ENCODE measurements around the gene CADM2. TPM values are rescaled to one million over a fixed set of nuclear protein-coding genes. Genes with fewer than 3 reads are reported as not detected.
"Not testable (repeated sequence)": the region's sequence is repeated elsewhere in the genome, so short reads cannot be mapped to it uniquely, and the experiment has no call there.

CADM2 gene
- total RNA-seq, 1 donor from 2014 or later: 0.20 TPM

- DNase-seq (ENCODE audit: low read depth in 2 of 2): no peak
Observed at GRCh38 chr3:85632921-85633320, 674.1 kb downstream of the CADM2 start.

GRCh38 chr3:85652360-85652759 is 693.6 kb downstream of the CADM2 start:
- DNase-seq (ENCODE audit: low read depth in 2 of 2): no peak

- no peak for DNase-seq (ENCODE audit: low read depth in 2 of 2)
Observed at GRCh38 chr3:85660451-85660850, 701.7 kb downstream of the CADM2 start.

GRCh38 chr3:85662462-85662861 is 703.7 kb downstream of the CADM2 start:
- DNase-seq (ENCODE audit: low read depth in 2 of 2): no peak

GRCh38 chr3:85667744-85668143 is 709.0 kb downstream of the CADM2 start:
- no peak for DNase-seq (ENCODE audit: low read depth in 2 of 2)

- DNase-seq (ENCODE audit: low read depth in 2 of 2): no peak
Observed at GRCh38 chr3:85670634-85671205, 711.9 kb downstream of the CADM2 start.

GRCh38 chr3:85672761-85673160 is 714.0 kb downstream of the CADM2 start:
- no peak for DNase-seq (ENCODE audit: low read depth in 2 of 2)

GRCh38 chr3:85678713-85679112 is 719.9 kb downstream of the CADM2 start:
- DNase-seq (ENCODE audit: low read depth in 2 of 2): no peak

GRCh38 chr3:85681906-85682305 is 723.1 kb downstream of the CADM2 start:
- no peak for DNase-seq (ENCODE audit: low read depth in 2 of 2)

GRCh38 chr3:85691196-85691595 is 732.4 kb downstream of the CADM2 start:
- no peak for DNase-seq (ENCODE audit: low read depth in 2 of 2)

GRCh38 chr3:85697156-85697555 is 738.4 kb downstream of the CADM2 start:
- no peak for DNase-seq (ENCODE audit: low read depth in 2 of 2)

- no peak for DNase-seq (ENCODE audit: low read depth in 2 of 2)
Observed at GRCh38 chr3:85706130-85706529, 747.3 kb downstream of the CADM2 start.

- DNase-seq (ENCODE audit: low read depth in 2 of 2): not testable (repeated sequence)
Observed at GRCh38 chr3:85708325-85708724, 749.5 kb downstream of the CADM2 start.

GRCh38 chr3:85709346-85709892 is 750.6 kb downstream of the CADM2 start:
- DNase-seq (ENCODE audit: low read depth in 2 of 2): no peak

GRCh38 chr3:85710490-85710889 is 751.7 kb downstream of the CADM2 start:
- DNase-seq (ENCODE audit: low read depth in 2 of 2): no peak

- DNase-seq (ENCODE audit: low read depth in 2 of 2): no peak
Observed at GRCh38 chr3:85721409-85722145, 762.8 kb downstream of the CADM2 start.

- DNase-seq (ENCODE audit: low read depth in 2 of 2): no peak
Observed at GRCh38 chr3:85725809-85726208, 767.0 kb downstream of the CADM2 start.

- no peak for DNase-seq (ENCODE audit: low read depth in 2 of 2)
Observed at GRCh38 chr3:85726241-85726640, 767.5 kb downstream of the CADM2 start.

- DNase-seq (ENCODE audit: low read depth in 2 of 2): no peak
Observed at GRCh38 chr3:85737846-85738245, 779.1 kb downstream of the CADM2 start.

- no peak for DNase-seq (ENCODE audit: low read depth in 2 of 2)
Observed at GRCh38 chr3:85740561-85740960, 781.8 kb downstream of the CADM2 start.

- no peak for DNase-seq (ENCODE audit: low read depth in 2 of 2)
Observed at GRCh38 chr3:85758442-85758841, 799.7 kb downstream of the CADM2 start.

- DNase-seq (ENCODE audit: low read depth in 2 of 2): no peak
Observed at GRCh38 chr3:85760342-85760741, 801.6 kb downstream of the CADM2 start.

- DNase-seq (ENCODE audit: low read depth in 2 of 2): no peak
Observed at GRCh38 chr3:85780806-85781205, 822.0 kb downstream of the CADM2 start.

Data from lung microvascular endothelial cell (primary cell).